GM23248 (cell line): ENCODE data around the gene SH3D19.

Experiments used
- EZH2 ChIP-seq: fragments of 200-600 bp; sonication (generic); IDR thresholded peaks from 2 replicates; pipeline ENCODE4 v1.6.1; 2018; ENCODE audit warnings: antibody characterized with exemption, mild to moderate bottlenecking; ENCODE audit not compliant: insufficient read depth, poor library complexity, severe bottlenecking
- EZH2phosphoT487 ChIP-seq: fragments of 200-600 bp; sonication (generic); IDR thresholded peaks from 2 replicates; pipeline ENCODE4 v1.6.1; 2018; ENCODE audit warnings: antibody characterized with exemption, moderate library complexity, mild to moderate bottlenecking, low read depth; ENCODE audit not compliant: insufficient read depth

DNA sequence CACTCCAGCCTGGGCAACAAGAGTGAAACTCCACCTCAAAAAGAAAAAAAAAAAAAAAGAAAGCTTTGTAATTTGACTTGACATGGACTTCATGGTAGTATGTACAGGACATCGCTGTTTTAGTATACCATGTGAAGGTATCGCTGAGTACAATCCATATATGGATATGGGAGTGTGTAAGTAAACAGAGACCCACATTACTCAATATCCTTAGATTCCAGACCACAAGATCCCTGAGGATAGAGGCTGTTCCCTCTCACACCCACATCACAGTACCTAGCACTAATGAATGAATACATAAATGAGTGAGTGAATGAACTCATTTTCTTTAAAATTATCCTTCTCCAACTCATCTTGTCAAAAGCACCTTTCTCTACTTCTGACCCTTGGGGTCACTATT is 234.4 kb downstream of the SH3D19 start:
- TF ChIP-seq EZH2phosphoT487: no peak
- TF ChIP-seq EZH2: no peak
